Measurements from ENCODE around the gene ZNF497.

DNA sequence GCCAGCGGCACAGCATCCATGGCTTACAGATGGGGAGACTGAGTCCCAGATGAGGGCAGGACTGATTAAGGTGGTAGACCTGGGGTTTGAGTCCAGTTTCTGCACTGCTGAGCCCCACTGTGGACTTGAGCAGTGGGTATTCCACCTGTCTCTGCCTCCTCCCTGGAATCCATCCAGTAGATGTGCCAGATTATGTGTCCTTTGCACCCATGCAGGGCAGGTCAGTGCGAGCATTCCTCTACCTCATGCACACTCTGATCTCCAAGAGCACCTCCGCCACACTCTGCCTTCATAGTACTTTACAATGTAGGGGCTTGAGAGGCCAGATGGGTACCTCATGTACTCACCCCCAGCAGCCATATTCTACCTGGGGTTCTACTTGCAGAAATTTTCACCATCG is 25.7 kb downstream of the ZNF497 start:
- TF ChIP-seq, protein P1, sequence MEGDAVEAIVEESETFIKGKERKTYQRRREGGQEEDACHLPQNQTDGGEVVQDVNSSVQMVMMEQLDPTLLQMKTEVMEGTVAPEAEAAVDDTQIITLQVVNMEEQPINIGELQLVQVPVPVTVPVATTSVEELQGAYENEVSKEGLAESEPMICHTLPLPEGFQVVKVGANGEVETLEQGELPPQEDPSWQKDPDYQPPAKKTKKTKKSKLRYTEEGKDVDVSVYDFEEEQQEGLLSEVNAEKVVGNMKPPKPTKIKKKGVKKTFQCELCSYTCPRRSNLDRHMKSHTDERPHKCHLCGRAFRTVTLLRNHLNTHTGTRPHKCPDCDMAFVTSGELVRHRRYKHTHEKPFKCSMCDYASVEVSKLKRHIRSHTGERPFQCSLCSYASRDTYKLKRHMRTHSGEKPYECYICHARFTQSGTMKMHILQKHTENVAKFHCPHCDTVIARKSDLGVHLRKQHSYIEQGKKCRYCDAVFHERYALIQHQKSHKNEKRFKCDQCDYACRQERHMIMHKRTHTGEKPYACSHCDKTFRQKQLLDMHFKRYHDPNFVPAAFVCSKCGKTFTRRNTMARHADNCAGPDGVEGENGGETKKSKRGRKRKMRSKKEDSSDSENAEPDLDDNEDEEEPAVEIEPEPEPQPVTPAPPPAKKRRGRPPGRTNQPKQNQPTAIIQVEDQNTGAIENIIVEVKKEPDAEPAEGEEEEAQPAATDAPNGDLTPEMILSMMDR (IDR thresholded peaks at IDR 0.05; ENCODE audit: insufficient read depth, low read length, poor library complexity, severe bottlenecking), result no peak
- no peak for TF ChIP-seq EZH2phosphoT487 (conservative IDR thresholded peaks at IDR 0.05; ENCODE audit: low read length)

Data from SU-DHL-6 (cell line).